Colonic mucosa (tissue), 4 donors: ENCODE measurements around the gene PEX3. TPM values are rescaled to one million over a fixed set of nuclear protein-coding genes. Genes with fewer than 3 reads are reported as not detected.
A peak's percentile ranks its signal among the peaks of the same experiment; 100 is the strongest.

Experiments used
- DNase-seq: peaks from one replicate; pipeline ENCODE4 v3.0.0-alpha.2; 2020
- H3K27ac ChIP-seq: fragments of 200-600 bp; one replicate; pipeline ENCODE4 v1.8.0; 2021
- H3K27me3 ChIP-seq: fragments of 200-600 bp; one replicate; pipeline ENCODE4 v1.8.0; 2021
- H3K36me3 ChIP-seq: fragments of 200-600 bp; one replicate; pipeline ENCODE4 v1.8.0; 2021
- H3K4me1 ChIP-seq: fragments of 200-600 bp; one replicate; pipeline ENCODE4 v1.8.0; 2021; ENCODE audit warnings: mild to moderate bottlenecking
- H3K4me3 ChIP-seq: fragments of 200-600 bp; one replicate; pipeline ENCODE4 v1.8.0; 2021
- H3K9ac ChIP-seq, 2 donors: one replicate each; pipeline ENCODE4 v1.7.0; 2013; ENCODE audit warnings: control low read depth in 2 of 2, low read depth in 2 of 2, low read length in 2 of 2
- H3K9me3 ChIP-seq: fragments of 200-600 bp; one replicate; pipeline ENCODE4 v1.8.0; 2021
- CTCF ChIP-seq: fragments of 200-600 bp; IDR thresholded peaks from one replicate; pipeline ENCODE4 v1.8.0; 2022; ENCODE audit warnings: antibody characterized with exemption, mild to moderate bottlenecking
- intact Hi-C: fragments of 100-400 bp; cut with DNase I; formaldehyde crosslinking; loops from one replicate; pipeline ENCODE4 v1.14.1; 2022
- total RNA-seq, 2 donors: library from RNA; stranded (reverse); fragmentation: NEBNext Ultra II Directional in 1 of 2; extraction: Animal tissue kit (Norgen Biotek cat#: 25700) in 1 of 2; gene quantifications; one replicate each; pipeline ENCODE4 v1.2.1, GENCODE V29; 2021
- donor health status: healthy.
- donor health status: DM: no; HTN: no; CAD: no.
- donor health status: DM: no; HTN: no; CAD: no.

Gene PEX3
- total RNA-seq, 2 donors from 2014 or later, result 9.1 to 11.1 TPM

GRCh38 chr6:143515766-143516355, 65.3 kb downstream of the PEX3 start:
- Histone ChIP-seq H3K9me3 (no peaks in the 10 kb centered on the region), H3K4me1 (no peaks in the 10 kb centered on the region), H3K9ac (no peak overlapping the region), H3K36me3 (no peaks in the 10 kb centered on the region), H3K27ac (no peak overlapping the region), H3K4me3 (no peak overlapping the region), H3K27me3 (no peaks in the 10 kb centered on the region)
- no peak for TF ChIP-seq CTCF
- DNase-seq, result no peak
- intact Hi-C loops, result no loop called here

- TF ChIP-seq CTCF, result no peak
- peak; percentile 41 for DNase-seq
- Histone ChIP-seq H3K27me3 (no peaks in the 10 kb centered on the region), H3K36me3 (no peaks in the 10 kb centered on the region), H3K9ac (no peak overlapping the region), H3K4me3 (no peak overlapping the region), H3K4me1 (no peaks in the 10 kb centered on the region), H3K27ac (no peak overlapping the region), H3K9me3 (no peaks in the 10 kb centered on the region)
- intact Hi-C loops, result no loop called here
These were observed 66.3 kb downstream of the PEX3 start for GRCh38 chr6:143516690-143517446.

DNA sequence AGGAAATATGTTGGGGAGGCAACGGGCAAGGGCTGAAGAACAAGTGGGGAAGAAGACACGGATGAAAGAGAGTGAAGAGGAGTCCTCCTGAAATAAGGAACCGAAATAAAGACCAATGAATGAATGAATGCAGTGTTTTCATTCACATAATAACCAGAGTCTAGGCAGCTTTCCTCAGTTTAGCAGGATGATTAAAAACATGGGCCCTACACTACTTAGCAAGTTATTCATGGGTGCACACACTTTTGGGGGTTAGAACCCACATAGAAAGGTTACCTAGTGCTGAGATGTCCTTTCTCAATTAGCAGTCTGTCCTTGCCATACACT, 66.8 kb downstream of the PEX3 start:
- Histone ChIP-seq H3K27me3 (no peaks in the 10 kb centered on the region), H3K4me1 (no peaks in the 10 kb centered on the region), H3K9me3 (no peaks in the 10 kb centered on the region), H3K9ac (no peak overlapping the region), H3K27ac (no peak overlapping the region), H3K4me3 (no peak overlapping the region), H3K36me3 (no peaks in the 10 kb centered on the region)
- intact Hi-C loops, result no loop called here
- no peak for DNase-seq
- TF ChIP-seq CTCF, result no peak

DNA sequence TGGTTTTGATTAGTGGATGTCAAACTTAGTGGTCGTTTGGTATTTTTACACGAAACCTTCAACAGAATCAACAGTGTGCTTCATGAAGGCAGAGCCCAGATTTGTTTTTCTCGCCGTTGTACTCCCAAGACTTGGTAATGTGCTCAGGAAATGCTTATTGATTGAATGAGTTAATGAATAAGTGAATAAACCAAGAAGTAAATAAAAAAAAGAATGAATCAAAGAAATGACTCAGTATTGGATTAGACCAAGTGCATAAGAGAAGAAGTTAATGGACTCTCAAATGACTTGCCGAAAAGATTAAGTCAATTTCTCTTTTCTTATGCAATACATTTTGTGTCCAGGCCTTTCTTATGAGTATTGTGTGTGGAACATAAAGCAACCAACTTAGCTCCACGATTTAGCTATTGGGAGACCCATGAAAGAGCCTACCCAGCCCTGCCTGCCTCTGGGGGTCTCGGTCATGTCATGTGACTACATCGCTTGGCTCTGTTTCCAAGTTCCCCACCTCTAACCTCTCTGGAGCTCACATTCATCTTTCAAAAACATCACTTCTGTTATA, 71.5 kb downstream of the PEX3 start:
- H3K36me3 ChIP-seq, result no peaks in the 10 kb centered on the region
- H3K4me1 ChIP-seq, result no peaks in the 10 kb centered on the region
- DNase-seq, result no peak
- no peak overlapping the region for H3K9ac ChIP-seq
- no peaks in the 10 kb centered on the region for H3K27me3 ChIP-seq
- TF ChIP-seq CTCF, result no peak
- H3K4me3 ChIP-seq, result no peak overlapping the region
- H3K27ac ChIP-seq, result no peak overlapping the region
- intact Hi-C loops, result no loop called here
- H3K9me3 ChIP-seq, result no peaks in the 10 kb centered on the region

- no peaks in the 10 kb centered on the region for H3K27me3 ChIP-seq
- no peak overlapping the region for H3K9ac ChIP-seq
- H3K9me3 ChIP-seq, result no peaks in the 10 kb centered on the region
- TF ChIP-seq CTCF, result no peak
- no peak for DNase-seq
- H3K4me1 ChIP-seq, result no peaks in the 10 kb centered on the region
- intact Hi-C loops, result no loop called here
- no peak overlapping the region for H3K27ac ChIP-seq
- no peaks in the 10 kb centered on the region for H3K36me3 ChIP-seq
- no peak overlapping the region for H3K4me3 ChIP-seq
These were observed 74.8 kb downstream of the PEX3 start for GRCh38 chr6:143525356-143525755.
